CD14-positive monocyte (primary cell): Measurements from ENCODE around the gene GRB14. TPM values are rescaled to one million over a fixed set of nuclear protein-coding genes. Genes with fewer than 3 reads are reported as not detected.

Experiments
- DNase-seq, 3 donors: peaks; one replicate each; pipeline ENCODE4 v3.0.0-alpha.2; 2011 to 2022
- H2AFZ ChIP-seq: 2 replicates; pipeline ENCODE4 v1.6.0; 2012; ENCODE audit warnings: mild to moderate bottlenecking, low read depth, low read length, inconsistent platforms; ENCODE audit not compliant: insufficient read depth, poor library complexity, severe bottlenecking
- H3K27ac ChIP-seq, 2 donors: 1 replicate in 1 of 2; 2 replicates in 1 of 2; pipeline ENCODE4 v1.5.1; 2012 to 2013; ENCODE audit warnings: low read length in 2 of 2, control low read depth in 1 of 2, inconsistent platforms in 1 of 2, low read depth in 1 of 2, mild to moderate bottlenecking in 1 of 2
- H3K27me3 ChIP-seq, 2 donors: one replicate each; pipeline versions ENCODE4 v1.6.0 to v1.6.1; 2011 to 2013; ENCODE audit warnings: low read length in 2 of 2; ENCODE audit not compliant: control insufficient read depth in 2 of 2, insufficient read depth in 2 of 2
- H3K36me3 ChIP-seq, 2 donors: replicated peaks in 1 of 2; 1 replicate in 1 of 2; 2 replicates in 1 of 2; pipeline versions ENCODE4 v1.5.1 to v1.6.1; 2012 to 2013; ENCODE audit warnings: low read length in 2 of 2, control low read depth in 1 of 2, inconsistent platforms in 1 of 2, mild to moderate bottlenecking in 1 of 2; ENCODE audit not compliant: insufficient read depth in 2 of 2, control insufficient read depth in 1 of 2
- H3K4me1 ChIP-seq, 2 donors: 1 replicate in 1 of 2; 2 replicates in 1 of 2; pipeline versions ENCODE4 v1.5.1 to v1.6.1; 2012 to 2013; ENCODE audit warnings: low read length in 2 of 2, control low read depth in 1 of 2, inconsistent platforms in 1 of 2, mild to moderate bottlenecking in 1 of 2, moderate library complexity in 1 of 2; ENCODE audit not compliant: insufficient read depth in 2 of 2, control insufficient read depth in 1 of 2
- H3K4me2 ChIP-seq: replicated peaks from 2 replicates; pipeline ENCODE3; 2012; ENCODE audit warnings: low read length, moderate library complexity, mild to moderate bottlenecking; ENCODE audit not compliant: poor library complexity, severe bottlenecking; ENCODE audit errors: extremely low read depth
- H3K4me3 ChIP-seq, 3 experiments: fragments of 200-600 bp in 1 of 3; sonication (generic) in 1 of 3; replicated peaks in 1 of 3; 1 replicate in 2 of 3; 2 replicates in 1 of 3; pipeline ENCODE4 v1.5.1; 2011 to 2013; ENCODE audit warnings: low read length in 3 of 3, mild to moderate bottlenecking in 3 of 3, control low read depth in 2 of 3, low read depth in 2 of 3, inconsistent platforms in 1 of 3, moderate library complexity in 1 of 3
- H3K79me2 ChIP-seq: 2 replicates; pipeline ENCODE4 v1.6.0; 2012; ENCODE audit warnings: mild to moderate bottlenecking, control low read depth, inconsistent platforms, low read length, moderate library complexity; ENCODE audit not compliant: insufficient read depth
- H3K9ac ChIP-seq: 2 replicates; pipeline ENCODE4 v1.6.0; 2017; ENCODE audit warnings: low read length, mild to moderate bottlenecking; ENCODE audit not compliant: insufficient read depth, poor library complexity, severe bottlenecking
- H3K9me3 ChIP-seq, 2 donors: replicated peaks in 1 of 2; 1 replicate in 1 of 2; 2 replicates in 1 of 2; pipeline versions ENCODE4 v1.5.1 to v1.6.1; 2012 to 2013; ENCODE audit warnings: low read length in 2 of 2, control low read depth in 1 of 2; ENCODE audit not compliant: control insufficient read depth in 1 of 2, insufficient read depth in 1 of 2
- H4K20me1 ChIP-seq: 2 replicates; pipeline ENCODE4 v1.6.0; 2012; ENCODE audit warnings: mild to moderate bottlenecking, low read length, control low read depth, moderate library complexity; ENCODE audit not compliant: insufficient read depth
- H3K27ac Mint-ChIP-seq, 7 donors: one replicate each; pipeline ENCODE4 v1.8.0; 2020; ENCODE audit warnings: mild to moderate bottlenecking in 7 of 7, mixed read lengths in 7 of 7, moderate library complexity in 6 of 7, inconsistent platforms in 2 of 7
- H3K27me3 Mint-ChIP-seq, 3 donors: one replicate each; pipeline ENCODE4 v1.8.0; 2021 to 2022; ENCODE audit warnings: low read depth in 3 of 3, mild to moderate bottlenecking in 3 of 3, mixed read lengths in 3 of 3, moderate library complexity in 3 of 3, inconsistent platforms in 1 of 3
- H3K36me3 Mint-ChIP-seq, 2 donors: one replicate each; pipeline ENCODE4 v1.8.0; 2020; ENCODE audit warnings: mixed read lengths in 2 of 2, inconsistent platforms in 1 of 2, mild to moderate bottlenecking in 1 of 2
- H3K4me1 Mint-ChIP-seq: one replicate; pipeline ENCODE4 v1.8.0; 2020; ENCODE audit warnings: mild to moderate bottlenecking, mixed read lengths
- H3K4me3 Mint-ChIP-seq, 2 donors: one replicate each; pipeline ENCODE4 v1.8.0; 2020; ENCODE audit warnings: mild to moderate bottlenecking in 2 of 2, mixed read lengths in 2 of 2, moderate library complexity in 1 of 2
- H3K9me3 Mint-ChIP-seq, 7 donors: one replicate each; pipeline ENCODE4 v1.8.0; 2020 to 2022; ENCODE audit warnings: mixed read lengths in 7 of 7, mild to moderate bottlenecking in 6 of 7, moderate library complexity in 6 of 7, inconsistent platforms in 2 of 7
- WGBS: methylation state at CpG from one replicate; pipeline ENCODE4 v1.1.5; 2013; ENCODE audit warnings: missing lambda C conversion rate; ENCODE audit not compliant: insufficient coverage; 5-methylcytosine and 5-hydroxymethylcytosine counted together
- intact Hi-C, 2 donors: fragments of 100-400 bp; cut with micrococcal nuclease; formaldehyde crosslinking; loops; one replicate each; pipeline versions ENCODE4 v1.15.0 to v1.15.1; 2023
- polyA plus RNA-seq, 3 donors: library from polyadenylated mRNA; depleted of rRNA in 1 of 3; unstranded in 2 of 3; stranded (reverse) in 1 of 3; fragments of 300-500 nt in 2 of 3; fragments of >200 nt in 1 of 3; fragmentation: Illumina TruSeq in 2 of 3; gene quantifications; 1 replicate in 2 of 3; 2 replicates in 1 of 3; pipeline ENCODE4 v1.2.3, GENCODE V29; 2012 to 2021
- TF ChIP-seq, protein P1 (sequence below): fragments of 200-600 bp; IDR thresholded peaks from one replicate; pipeline ENCODE4 v1.8.0; 2022; ENCODE audit warnings: antibody characterized with exemption, mild to moderate bottlenecking

GRB14 gene
- polyA plus RNA-seq, 3 donors = 0.20 to 0.28 TPM; not detected in 1

DNA sequence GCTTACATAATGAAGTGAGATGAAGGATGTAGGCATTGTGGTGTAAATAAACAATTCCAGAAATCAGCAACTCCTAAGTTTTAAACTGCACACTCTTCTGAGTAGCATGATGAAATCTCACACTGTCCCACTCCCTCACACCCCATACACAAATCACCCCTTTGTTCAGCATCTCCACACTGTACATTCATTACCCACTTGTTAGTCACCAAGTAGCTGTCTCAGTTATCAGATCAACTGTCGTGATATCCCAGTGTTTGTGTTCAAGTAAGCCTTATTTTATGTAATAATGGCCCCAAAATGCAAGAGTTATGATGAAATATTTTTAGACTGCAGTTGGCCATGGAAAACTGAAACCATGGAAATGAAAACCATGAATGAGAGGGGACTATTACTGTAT, 135.7 kb downstream of the GRB14 start:
- Mint-ChIP-seq H3K27me3 (no peaks in the 10 kb centered on the region), H3K9me3 (peaks cover 0 to 1% (median 0%) of the 10 kb centered on the region in 7 donors), H3K4me3 (no peak overlapping the region), H3K4me1 (no peaks in the 10 kb centered on the region), H3K27ac (no peak overlapping the region), H3K36me3 (no peaks in the 10 kb centered on the region)
- Histone ChIP-seq H4K20me1 (no peaks in the 10 kb centered on the region), H3K27ac (no peak overlapping the region), H3K27me3 (no peaks in the 10 kb centered on the region), H3K9ac (no peak overlapping the region), H3K9me3 (no peaks in the 10 kb centered on the region), H2AFZ (no peak overlapping the region), H3K4me1 (no peaks in the 10 kb centered on the region), H3K36me3 (no peaks in the 10 kb centered on the region), H3K79me2 (no peaks in the 10 kb centered on the region), H3K4me3 (no peak overlapping the region), H3K4me2 (no peak overlapping the region)
- no peak for DNase-seq
- WGBS = 50% methylated on average over 1 of the region's 1 CpG
- TF ChIP-seq, protein P1, sequence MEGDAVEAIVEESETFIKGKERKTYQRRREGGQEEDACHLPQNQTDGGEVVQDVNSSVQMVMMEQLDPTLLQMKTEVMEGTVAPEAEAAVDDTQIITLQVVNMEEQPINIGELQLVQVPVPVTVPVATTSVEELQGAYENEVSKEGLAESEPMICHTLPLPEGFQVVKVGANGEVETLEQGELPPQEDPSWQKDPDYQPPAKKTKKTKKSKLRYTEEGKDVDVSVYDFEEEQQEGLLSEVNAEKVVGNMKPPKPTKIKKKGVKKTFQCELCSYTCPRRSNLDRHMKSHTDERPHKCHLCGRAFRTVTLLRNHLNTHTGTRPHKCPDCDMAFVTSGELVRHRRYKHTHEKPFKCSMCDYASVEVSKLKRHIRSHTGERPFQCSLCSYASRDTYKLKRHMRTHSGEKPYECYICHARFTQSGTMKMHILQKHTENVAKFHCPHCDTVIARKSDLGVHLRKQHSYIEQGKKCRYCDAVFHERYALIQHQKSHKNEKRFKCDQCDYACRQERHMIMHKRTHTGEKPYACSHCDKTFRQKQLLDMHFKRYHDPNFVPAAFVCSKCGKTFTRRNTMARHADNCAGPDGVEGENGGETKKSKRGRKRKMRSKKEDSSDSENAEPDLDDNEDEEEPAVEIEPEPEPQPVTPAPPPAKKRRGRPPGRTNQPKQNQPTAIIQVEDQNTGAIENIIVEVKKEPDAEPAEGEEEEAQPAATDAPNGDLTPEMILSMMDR = no peak
- intact Hi-C loops = no loop called here

DNA sequence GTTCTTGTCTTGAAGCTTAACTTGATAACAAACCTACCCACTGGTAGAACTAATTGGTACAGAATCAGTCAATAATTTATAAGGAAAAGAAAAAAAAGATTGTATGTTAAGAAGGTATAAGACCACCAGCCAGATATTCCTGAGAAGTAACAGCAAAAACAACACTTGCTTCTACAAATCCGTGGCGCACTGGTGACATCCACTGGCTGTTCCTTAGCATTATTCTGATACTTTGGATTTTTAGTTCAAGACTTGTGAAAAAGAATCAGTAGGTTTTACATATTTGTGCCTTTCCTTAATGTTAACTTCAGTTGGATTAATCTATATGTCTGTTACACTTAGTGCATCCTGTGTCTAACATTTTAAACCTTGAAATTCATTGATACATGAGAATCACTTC, 141.8 kb downstream of the GRB14 start:
- H3K4me1 ChIP-seq = no peaks in the 10 kb centered on the region
- H3K27ac ChIP-seq = no peak overlapping the region
- TF ChIP-seq, protein P1 = no peak
- Mint-ChIP-seq H3K27me3 (no peaks in the 10 kb centered on the region), H3K4me3 (no peak overlapping the region), H3K4me1 (no peaks in the 10 kb centered on the region), H3K9me3 (no peaks in the 10 kb centered on the region), H3K27ac (no peak overlapping the region), H3K36me3 (no peaks in the 10 kb centered on the region)
- intact Hi-C loops = no loop called here
- H3K36me3 ChIP-seq = no peaks in the 10 kb centered on the region
- no peak overlapping the region for H3K4me2 ChIP-seq
- no peaks in the 10 kb centered on the region for H3K9me3 ChIP-seq
- no peak overlapping the region for H3K4me3 ChIP-seq
- H2AFZ ChIP-seq = no peak overlapping the region
- H3K79me2 ChIP-seq = no peaks in the 10 kb centered on the region
- WGBS = no CpG with 5 or more reads among the region's 2 CpGs
- no peaks in the 10 kb centered on the region for H3K27me3 ChIP-seq
- no peaks in the 10 kb centered on the region for H4K20me1 ChIP-seq
- DNase-seq = no peak
- H3K9ac ChIP-seq = no peak overlapping the region
